ENCODE measurements around the gene ADAM12.
"Not testable (repeated sequence)": the region's sequence is repeated elsewhere in the genome, so short reads cannot be mapped to it uniquely, and the experiment has no call there.

ADAM12 gene

GRCh38 chr10:126208726-126209302, 179.5 kb downstream of the ADAM12 start:
- no peak for DNase-seq

DNA sequence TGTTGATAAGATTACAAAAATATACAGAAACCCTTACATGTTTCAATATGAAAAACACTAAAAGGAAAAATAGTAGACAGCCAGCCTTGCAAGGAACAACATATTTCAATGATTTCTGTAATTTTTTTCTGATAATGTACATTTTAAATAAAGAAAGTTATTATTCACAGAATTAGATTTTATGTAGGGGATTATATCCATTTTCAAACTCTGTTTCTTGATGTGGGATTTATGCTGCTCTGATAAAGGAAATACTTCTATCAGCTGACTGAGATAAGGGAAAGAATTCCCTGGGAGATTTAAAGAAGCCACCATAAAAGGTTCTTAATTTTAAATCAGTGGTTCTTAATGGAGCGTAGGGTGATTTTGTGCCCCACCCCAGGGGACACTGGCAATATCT, 180.4 kb downstream of the ADAM12 start:
- DNase-seq = no peak

GRCh38 chr10:126207313-126207771, 180.9 kb downstream of the ADAM12 start:
- DNase-seq = no peak

DNA sequence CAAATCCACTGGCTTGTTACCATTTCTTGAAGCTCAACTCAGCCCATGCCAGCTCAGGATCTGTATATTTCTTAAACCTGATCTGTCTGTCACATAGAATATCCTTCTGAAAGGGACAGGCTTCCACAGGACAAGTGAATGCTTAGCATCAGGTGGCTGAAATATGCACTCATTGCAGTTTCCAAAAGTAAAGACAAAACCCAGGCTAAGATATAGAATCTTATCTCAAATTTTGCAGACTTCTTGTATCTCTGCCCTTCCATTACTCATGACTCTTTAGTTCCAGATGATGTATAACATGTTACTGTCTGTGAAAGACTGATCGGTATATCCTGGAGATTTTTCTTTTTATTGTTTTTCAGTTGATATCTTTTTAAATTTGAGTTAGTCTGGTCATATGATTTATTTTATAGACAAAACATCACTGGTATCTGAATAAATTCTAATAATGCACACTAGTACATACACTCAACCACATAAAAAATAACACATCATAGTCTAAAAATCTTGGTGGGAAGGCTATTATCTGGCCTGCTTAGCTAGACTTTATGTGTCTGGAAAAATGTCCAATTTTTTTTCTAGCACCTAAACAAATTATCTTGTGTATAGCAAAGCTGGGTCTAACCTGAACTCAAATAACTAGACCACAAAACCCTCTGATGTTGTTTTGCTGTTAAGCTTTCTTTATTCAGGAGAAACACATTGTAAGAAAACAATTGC, 182.6 kb downstream of the ADAM12 start:
- DNase-seq = no peak

DNA sequence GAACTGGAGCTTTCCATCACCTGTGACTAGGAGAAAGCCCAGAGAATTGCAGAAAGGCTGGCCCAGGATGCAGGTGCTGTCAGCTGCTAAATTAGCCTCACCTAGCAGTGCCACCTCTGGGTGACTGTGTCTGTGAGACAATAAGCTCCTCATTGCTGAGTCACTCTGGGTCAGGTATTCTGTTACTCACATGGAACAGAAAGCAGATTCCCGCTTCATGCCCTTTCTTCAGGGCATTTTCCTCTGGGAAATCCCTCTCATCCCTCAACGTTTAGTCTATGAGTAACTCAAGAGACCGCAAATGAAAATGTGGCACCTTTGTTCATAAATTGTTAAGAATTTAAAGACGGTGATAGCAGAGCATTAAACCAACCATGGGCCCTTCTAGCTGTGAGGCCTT, 184.0 kb downstream of the ADAM12 start:
- no peak for DNase-seq

GRCh38 chr10:126203746-126204145, 184.5 kb downstream of the ADAM12 start:
- no peak for DNase-seq

DNA sequence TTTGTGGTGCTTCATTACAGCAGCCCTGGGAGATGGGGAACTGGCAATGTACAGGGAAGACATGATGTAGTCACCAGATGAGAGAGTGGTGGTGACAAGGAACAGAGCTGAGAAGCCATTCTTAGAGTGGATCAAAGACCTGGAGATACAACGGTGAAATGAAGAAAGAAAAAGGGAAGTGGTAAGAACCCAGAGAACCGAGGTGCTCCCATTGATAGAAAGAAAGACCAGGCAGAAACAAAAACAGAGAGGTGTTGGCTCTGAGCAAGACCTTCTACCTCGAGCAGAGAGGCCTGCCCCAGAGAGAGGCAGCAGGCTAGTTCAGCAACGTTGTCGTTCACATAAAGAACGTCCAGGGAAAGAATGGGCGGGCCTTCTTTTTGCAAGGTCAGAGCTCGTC, 186.7 kb downstream of the ADAM12 start:
- no peak for DNase-seq

- DNase-seq = no peak
These were observed 188.9 kb downstream of the ADAM12 start for GRCh38 chr10:126199221-126199998.

DNA sequence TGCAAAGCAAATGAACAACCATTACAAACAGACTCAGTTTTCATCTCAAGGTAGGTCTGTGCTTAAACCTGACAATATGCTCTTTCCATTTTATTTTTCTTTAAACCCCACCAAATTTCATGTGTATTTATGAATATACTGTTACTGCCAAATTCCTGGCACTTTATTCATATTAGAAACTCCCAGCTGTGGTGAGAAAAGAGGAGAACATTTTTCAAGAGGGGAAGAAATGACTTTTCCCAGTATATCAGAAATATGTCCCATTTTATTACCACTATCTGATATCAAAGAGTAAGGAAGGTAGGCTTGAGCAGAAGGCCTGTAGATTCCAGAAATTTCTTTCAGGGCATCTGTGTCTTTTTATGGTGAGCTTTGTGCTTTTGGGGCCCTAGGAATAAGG, 189.6 kb downstream of the ADAM12 start:
- no peak for DNase-seq

DNA sequence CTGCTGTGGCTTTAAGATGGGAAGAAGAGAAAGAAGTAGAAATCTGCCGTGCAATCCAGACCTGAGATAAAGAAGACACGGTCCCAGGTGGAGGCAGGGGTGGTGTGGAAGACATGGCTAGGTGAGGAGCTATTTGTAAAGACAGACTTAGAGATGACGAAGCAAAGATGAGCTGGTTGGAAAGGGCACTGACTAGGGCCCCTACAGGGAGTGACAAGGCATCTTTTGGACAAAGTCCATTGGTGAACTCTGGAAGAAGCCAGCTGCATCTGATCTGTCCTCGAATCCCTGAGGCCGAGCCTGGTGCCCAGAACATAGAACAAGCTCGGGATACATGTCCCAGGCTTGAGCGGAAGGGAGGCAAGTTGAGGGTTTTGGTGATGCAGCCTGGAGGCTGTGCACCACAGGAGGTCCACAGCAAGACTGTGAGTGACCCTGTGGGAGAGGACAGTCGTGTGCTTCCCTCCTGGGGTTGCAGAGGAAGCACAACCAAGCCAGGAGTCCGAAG, 191.2 kb downstream of the ADAM12 start:
- no peak for DNase-seq

- no peak for DNase-seq
These were observed 192.0 kb downstream of the ADAM12 start for GRCh38 chr10:126196281-126196680.

GRCh38 chr10:126191192-126191591, 197.1 kb downstream of the ADAM12 start:
- DNase-seq = no peak

- no peak for DNase-seq
These were observed 199.5 kb downstream of the ADAM12 start for GRCh38 chr10:126188679-126189200.

DNA sequence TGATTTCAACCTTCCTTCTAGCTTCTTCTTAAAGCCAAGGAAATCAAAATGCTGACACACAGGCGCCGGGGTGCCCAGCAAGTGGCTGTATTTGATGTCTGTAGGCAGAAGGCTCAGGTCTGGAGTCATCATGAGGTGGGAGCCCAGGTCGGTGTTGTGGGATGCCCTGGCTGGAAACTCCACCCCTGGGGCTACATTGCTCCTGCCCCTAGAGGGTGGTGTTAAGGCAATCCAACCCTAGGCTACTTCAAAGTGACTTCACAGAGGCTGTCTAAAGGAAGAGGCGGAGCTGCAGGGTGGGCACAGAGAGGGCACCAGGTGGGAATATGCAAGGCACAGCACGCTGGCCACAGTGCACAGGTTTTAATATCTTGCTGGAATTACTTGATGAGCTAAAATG, 200.9 kb downstream of the ADAM12 start:
- no peak for DNase-seq

DNA sequence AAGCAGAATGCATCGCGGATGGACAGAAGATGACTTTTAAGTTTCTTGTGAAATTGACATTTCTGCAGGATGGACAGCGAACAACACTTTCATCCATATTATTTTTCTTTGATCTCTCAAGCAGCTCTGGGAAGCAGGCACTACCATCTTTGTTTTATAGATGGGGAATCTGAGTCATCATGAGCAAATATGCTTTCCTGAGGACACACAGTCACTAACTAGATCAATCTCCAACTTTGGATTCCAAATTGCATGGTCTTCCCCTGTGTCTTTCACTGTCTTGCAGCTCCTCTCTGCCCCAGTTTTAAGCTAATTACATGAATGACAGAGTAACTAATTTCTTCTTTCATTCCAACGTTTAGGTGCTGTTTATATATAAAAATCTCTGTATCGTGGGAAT, 201.5 kb downstream of the ADAM12 start:
- DNase-seq = no peak

DNA sequence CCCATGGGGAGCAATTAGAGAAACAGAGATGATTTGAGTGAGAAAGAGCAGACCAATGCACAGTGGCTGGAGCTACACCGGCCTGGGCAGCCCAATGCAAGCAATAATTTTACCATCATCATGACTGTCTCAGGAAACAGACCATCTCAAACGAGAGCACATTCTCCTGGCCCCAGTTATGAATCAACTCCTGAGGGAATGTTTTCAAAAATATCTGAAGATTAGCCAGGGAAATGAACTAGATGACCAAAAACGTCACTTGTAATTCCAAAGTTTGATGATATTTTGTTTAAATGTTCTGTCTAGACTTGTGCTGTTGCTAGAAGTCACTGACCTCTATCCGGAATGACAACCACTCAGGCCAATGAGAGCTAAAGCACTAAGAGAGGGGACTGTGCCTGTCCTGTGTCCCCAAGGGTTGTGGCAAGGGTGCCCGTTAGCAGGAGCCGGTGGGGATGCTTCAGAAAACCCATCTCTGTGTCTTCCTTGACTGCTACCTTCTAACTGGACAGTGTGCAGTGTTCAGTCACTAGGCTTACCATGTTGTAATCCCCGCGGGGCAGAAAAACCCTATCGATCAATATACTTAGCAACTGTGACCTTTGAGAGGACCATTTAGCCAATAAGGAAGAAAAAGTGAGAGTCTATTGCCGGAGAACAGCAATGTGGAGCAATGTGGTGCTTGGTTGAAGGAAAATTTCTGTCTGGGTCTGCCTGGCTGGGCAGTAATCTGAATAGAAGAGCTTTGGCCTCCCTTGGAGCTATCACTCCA, 202.4 kb downstream of the ADAM12 start:
- DNase-seq = no peak

GRCh38 chr10:126181626-126182025, 206.7 kb downstream of the ADAM12 start:
- no peak for DNase-seq

DNA sequence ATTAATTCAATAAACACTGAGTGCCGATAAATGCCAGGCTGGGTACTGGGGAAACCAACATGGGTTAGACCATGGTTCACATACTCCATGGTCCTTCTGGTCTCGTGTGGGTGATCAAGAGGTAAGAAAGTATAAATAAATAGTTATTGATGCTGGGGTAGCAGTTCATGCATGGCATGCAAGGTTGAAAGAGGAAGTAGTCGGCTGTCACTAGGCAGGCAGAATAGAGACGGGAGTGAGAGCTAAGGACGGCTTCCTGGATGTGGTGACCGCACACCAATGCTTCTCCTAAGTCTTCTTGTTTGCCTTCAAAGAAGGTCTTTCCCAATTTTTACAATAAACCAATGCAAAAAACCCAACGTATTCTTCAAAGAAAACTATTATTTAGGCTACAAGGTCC, 208.6 kb downstream of the ADAM12 start:
- no peak for DNase-seq

DNA sequence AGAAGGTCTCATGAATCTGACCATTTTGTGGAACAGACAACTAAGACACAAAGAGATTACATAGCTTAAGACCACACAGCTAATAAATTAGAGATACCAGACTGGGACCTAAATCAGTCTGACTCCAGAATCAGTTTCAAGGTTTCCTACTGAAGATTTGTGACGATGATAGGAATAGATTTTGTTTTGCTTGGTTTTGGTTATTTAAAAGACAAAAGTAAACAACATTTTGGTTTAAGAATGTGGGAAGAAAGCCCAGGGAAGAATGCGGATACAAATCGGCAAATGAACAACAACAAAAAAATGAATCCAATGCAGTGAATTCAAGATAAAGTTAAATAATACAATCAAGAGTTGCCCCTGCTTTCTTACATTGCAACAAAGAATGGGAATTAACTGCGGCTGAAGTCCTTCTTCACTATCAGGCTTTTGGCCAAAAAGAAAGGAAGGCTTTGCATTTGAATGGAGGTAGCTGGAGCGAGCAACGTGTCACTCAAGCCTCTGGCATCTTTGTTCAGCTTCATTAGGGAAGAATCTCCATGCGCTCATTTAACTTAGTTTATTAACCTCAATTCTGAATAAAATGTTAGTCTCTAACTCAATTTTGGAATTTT, 210.8 kb downstream of the ADAM12 start:
- DNase-seq = no peak

DNA sequence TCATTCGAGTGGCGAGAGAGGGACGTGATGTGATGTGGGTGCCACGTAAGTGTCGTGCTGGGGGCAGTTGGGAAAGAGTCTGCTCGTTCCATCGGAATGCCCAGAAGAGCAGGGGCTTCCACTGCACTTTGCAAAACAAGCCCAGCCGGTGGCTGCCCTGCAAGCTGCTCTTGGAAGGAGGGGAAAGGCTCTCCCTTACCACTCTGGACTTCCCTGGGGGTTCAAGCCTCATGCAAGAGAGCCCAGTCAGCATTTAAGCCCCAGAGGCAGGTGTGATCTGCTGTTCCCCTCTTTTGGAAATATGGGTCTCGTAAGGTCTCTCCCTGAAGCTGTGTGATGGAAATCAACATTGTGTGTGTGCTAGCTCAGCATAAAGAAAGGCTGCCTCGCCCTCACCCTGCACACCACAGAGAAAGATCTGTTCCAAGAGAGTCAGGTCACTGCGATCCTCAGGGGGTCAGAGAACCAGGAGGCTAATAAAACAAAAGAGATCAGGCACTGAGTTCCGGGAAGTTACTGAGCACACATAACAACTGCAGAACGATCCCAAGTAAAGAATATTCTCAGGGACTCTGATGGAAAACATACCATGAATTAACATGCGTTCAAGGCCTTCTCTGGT, 212.5 kb downstream of the ADAM12 start:
- no peak for DNase-seq

- DNase-seq = not testable (repeated sequence)
These were observed 215.5 kb downstream of the ADAM12 start for GRCh38 chr10:126172755-126173154.

- DNase-seq = no peak
These were observed 216.7 kb downstream of the ADAM12 start for GRCh38 chr10:126171555-126171954.

Measured in GOT3 (cell line).